ENCODE results near the gene LZTS3.
"Not testable (repeated sequence)": the region's sequence is repeated elsewhere in the genome, so short reads cannot be mapped to it uniquely, and the experiment has no call there.

Gene LZTS3

GRCh38 chr20:3135507-3136070, 37.8 kb downstream of the LZTS3 start:
- DNase-seq (ENCODE audit: low read depth in 2 of 2) = no peak

DNA sequence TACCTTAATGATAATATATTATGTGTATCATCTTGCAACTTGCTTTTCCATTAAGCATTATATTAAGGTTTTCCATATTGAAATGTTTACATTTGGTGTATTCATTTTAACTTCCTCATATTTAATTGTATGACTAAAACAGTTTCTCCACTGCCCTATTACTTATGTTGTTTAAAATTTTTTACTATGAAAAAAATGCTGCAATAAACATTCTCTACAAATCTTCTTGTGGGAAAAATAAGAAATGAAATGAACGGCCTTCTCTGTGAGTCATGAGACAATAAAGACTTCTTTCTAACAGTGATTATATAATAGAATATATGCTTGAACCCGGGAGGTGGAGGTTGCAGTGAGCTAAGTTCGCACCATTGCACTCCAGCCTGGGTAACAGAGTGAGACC, 39.2 kb downstream of the LZTS3 start:
- DNase-seq (ENCODE audit: low read depth in 2 of 2) = no peak

DNA sequence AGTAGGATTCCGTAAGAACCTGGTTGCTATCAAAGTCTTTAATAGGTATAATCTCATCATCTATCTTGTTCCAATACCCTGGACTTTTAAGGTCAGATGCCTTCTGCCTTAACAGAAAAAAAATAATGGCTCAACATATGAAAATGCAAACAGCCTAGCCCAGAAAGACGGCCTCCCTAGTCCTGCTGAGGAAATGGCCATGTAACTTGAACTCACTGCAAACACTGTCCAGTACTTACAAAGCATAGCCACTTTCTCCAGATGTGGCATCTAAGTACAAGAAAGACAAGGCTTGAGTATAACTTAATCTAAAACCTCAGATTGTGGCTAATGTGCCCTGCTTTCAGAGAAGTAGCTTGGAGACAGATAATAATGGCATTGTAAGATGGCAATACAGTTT, 40.2 kb downstream of the LZTS3 start:
- no peak for DNase-seq (ENCODE audit: low read depth in 2 of 2)

DNA sequence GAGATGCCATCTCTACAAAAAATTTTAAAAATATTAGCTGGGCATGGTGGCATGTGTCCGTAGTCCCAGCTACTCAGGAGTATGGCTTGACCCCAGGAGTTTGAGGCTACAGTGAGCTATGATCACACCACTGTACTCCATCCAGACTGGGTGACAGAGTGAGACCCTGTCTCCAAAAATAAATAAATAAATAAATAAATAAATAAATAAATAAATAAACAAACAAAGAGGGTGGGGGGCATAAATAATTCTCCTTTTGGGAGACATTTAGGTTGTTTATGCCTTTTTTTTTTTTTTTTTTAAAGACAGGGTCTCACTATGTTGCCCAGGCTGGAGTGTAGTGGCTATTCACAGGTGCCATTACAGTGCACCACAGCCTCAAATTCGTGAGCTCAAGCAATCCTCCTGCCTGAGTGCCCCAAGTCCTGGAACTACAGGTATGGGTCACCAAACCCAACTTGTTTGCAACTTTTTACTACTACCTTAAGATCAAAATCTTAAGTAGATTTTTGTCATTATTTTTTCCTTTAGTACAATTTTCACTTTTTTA, 43.2 kb downstream of the LZTS3 start:
- DNase-seq (ENCODE audit: low read depth in 2 of 2) = no peak

GRCh38 chr20:3129094-3129493, 44.3 kb downstream of the LZTS3 start:
- DNase-seq (ENCODE audit: low read depth in 2 of 2) = no peak

- DNase-seq (ENCODE audit: low read depth in 2 of 2) = no peak
Observed at GRCh38 chr20:3128275-3128984, 44.9 kb downstream of the LZTS3 start.

DNA sequence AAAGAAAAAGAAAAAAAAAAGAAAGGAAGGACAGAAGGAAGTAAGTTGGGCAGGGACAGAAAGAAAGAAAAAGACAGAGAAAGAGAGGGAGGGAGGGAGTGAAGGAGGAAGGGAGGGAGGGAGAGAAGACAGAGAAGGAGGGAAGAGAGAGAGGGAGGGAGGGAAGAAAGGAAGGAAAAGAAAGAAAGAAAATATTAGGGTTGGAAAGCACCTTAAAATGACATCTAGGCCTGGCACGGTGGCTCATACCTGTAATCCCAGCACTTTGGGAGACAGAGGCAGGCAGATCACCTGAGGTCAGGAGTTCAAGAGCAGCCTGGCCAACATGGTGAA, 46.9 kb downstream of the LZTS3 start:
- DNase-seq (ENCODE audit: low read depth in 2 of 2) = no peak

GRCh38 chr20:3125776-3126526, 47.4 kb downstream of the LZTS3 start:
- DNase-seq (ENCODE audit: low read depth in 2 of 2) = not testable (repeated sequence)

- DNase-seq (ENCODE audit: low read depth in 2 of 2) = not testable (repeated sequence)
Observed at GRCh38 chr20:3124773-3125560, 48.4 kb downstream of the LZTS3 start.

- DNase-seq (ENCODE audit: low read depth in 2 of 2) = not testable (repeated sequence)
Observed at GRCh38 chr20:3124163-3124562, 49.2 kb downstream of the LZTS3 start.

DNA sequence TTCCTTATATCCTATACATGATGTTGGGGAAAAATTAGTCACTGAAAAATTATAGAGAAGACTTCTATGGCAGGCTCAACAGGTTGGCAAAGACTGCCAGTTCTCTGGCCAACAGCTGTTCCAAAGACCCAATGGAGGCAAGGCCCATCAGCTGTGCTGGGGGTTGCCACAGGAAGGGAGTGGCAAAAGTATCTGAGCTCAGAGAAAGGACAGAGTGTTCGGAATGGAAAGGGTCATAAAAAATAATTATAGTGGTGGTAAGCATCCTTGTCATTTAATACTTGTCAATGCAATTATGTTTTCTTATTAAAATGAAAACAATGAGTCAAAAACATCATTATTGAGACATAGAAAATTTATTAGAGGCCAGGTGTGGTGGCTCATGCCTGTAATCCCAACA, 49.8 kb downstream of the LZTS3 start:
- no peak for DNase-seq (ENCODE audit: low read depth in 2 of 2)

- no peak for DNase-seq (ENCODE audit: low read depth in 2 of 2)
Observed at GRCh38 chr20:3121955-3122610, 51.3 kb downstream of the LZTS3 start.

GRCh38 chr20:3121271-3121911, 52.0 kb downstream of the LZTS3 start:
- no peak for DNase-seq (ENCODE audit: low read depth in 2 of 2)

DNA sequence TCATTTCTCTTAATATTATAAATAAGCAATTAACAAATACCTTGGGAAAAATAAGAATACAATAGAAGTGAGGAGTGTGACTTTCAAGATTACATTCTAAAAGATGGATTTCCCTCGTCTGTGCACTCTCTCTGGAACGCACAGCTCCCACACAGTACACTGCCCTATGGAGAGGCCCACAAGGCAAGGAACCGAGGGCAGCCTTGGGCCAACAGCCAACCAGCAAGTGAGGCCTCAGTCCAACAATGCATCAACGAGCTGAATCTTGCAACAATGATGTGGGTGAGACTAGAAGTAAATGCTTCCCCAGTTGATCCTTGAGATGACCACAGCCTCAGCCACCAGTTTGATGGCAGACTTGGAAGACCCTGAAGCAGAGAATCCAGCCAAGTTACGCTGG, 54.3 kb downstream of the LZTS3 start:
- no peak for DNase-seq (ENCODE audit: low read depth in 2 of 2)

DNA sequence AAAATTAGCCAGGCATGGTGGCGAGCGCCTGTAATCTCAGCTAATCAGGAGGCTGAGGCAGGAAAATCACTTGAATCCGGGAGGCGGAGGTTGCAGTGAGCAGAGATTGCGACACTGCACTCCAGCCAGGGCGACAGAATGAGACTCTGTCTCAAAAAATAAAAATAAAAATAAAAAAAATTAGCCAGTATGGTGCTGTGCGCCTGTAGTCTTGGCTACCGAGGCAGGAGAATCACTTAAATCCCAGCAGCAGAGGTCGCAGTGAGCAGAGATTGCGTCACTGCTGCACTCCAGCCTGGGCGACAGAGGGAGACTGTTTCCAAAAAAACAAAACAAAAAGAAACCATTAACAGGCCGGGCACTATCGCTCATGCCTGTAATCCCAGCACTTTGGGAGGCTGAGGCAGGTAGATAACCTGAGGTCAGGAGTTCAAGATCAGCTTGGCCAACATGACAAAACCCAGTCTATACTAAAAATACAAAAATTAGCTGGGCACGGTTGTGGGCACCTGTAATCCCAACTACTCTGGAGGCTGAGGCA, 55.4 kb downstream of the LZTS3 start:
- peak in 1 of 2 donors; percentile 11 for DNase-seq (ENCODE audit: low read depth in 2 of 2)

GRCh38 chr20:3116341-3116740, 57.0 kb downstream of the LZTS3 start:
- DNase-seq (ENCODE audit: low read depth in 2 of 2) = no peak

DNA sequence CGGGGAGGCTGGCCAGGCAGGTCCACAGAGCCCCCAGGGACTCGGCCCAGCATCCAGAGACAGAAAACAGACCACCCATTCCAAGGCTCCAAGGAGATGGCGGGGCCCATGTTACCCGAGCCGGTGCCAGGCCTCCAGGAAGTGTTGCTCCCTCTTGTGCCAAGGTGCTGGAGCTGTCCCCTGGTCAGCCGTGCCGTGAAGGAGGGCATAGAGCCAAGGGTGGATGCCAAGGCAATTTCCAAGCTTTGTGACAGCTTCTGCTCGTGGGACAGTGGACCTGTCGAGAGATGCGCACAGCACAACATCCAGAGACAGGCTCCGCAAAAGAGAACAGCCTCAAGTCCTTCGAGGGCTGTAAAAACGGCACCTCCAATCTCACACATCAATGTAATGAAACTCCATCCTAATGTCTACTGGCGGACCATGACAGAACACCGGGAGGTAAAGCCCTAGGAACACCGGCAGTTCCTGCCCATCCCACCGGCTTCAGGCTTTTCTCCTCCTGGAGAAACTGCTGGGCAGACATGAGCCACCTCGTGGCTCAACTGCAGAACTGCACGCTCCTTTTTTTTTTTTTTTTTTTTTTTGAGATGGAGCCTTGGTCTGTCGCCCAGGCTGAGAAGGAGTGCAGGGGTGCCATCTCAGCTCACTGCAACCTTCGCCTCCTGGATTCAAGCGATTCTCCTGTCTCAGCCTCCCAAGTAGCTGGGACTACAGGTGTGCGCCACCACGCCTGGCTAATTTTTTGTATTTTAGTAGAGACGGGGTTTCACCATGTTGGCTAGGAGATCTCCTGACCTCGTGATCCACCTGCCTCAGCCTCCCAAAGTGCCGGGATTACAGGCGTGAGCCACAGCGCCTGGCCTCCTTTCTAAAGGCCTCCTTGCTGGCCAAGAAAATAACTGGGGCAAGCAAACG, 57.9 kb downstream of the LZTS3 start:
- DNase-seq (ENCODE audit: low read depth in 2 of 2) = no peak
